Neural progenitor cell (in vitro differentiated cells): Measurements from ENCODE around the gene EOGT. TPM values are rescaled to one million over a fixed set of nuclear protein-coding genes. Genes with fewer than 3 reads are reported as not detected.

Experiments
- DNase-seq: peaks from one replicate; pipeline ENCODE4 v3.0.0-alpha.2; 2016; ENCODE audit warnings: low spot score
- H2AFZ ChIP-seq: fragments of 200-600 bp; sonication (generic); replicated peaks from 2 replicates; pipeline ENCODE4 v1.6.1; 2016; ENCODE audit warnings: antibody characterized with exemption
- H3F3A ChIP-seq: fragments of 200-600 bp; sonication (generic); 2 replicates; pipeline ENCODE4 v1.6.1; 2016; ENCODE audit warnings: antibody characterized with exemption, low read depth
- H3K27ac ChIP-seq: fragments of 200-600 bp; sonication (generic); 2 replicates; pipeline ENCODE4 v1.5.1; 2016; ENCODE audit warnings: mild to moderate bottlenecking
- H3K27me3 ChIP-seq: fragments of 200-600 bp; sonication (generic); 2 replicates; pipeline ENCODE4 v1.6.1; 2016; ENCODE audit warnings: mild to moderate bottlenecking, moderate library complexity
- H3K36me3 ChIP-seq: fragments of 200-600 bp; sonication (generic); 2 replicates; pipeline ENCODE4 v1.5.1; 2016
- H3K4me1 ChIP-seq: fragments of 200-600 bp; sonication (generic); 2 replicates; pipeline ENCODE4 v1.6.1; 2016; ENCODE audit warnings: mixed run types
- H3K4me2 ChIP-seq: fragments of 200-600 bp; sonication (generic); 2 replicates; pipeline ENCODE4 v1.6.1; 2016
- H3K4me3 ChIP-seq: fragments of 200-600 bp; sonication (generic); 2 replicates; pipeline ENCODE4 v1.5.1; 2016
- H3K79me2 ChIP-seq: fragments of 200-600 bp; sonication (generic); 2 replicates; pipeline ENCODE4 v1.6.1; 2016; ENCODE audit warnings: low read depth
- H3K9ac ChIP-seq: fragments of 200-600 bp; sonication (generic); 2 replicates; pipeline ENCODE4 v1.6.1; 2016
- H3K9me3 ChIP-seq: fragments of 200-600 bp; sonication (generic); 2 replicates; pipeline ENCODE4 v1.5.1; 2016; ENCODE audit warnings: low read depth
- H4K20me1 ChIP-seq: fragments of 200-600 bp; sonication (generic); 2 replicates; pipeline ENCODE4 v1.6.1; 2016; ENCODE audit warnings: low read depth
- H3K27ac Mint-ChIP-seq: 3 replicates; pipeline ENCODE4 v1.8.0; 2021; ENCODE audit warnings: mixed read lengths
- H3K27me3 Mint-ChIP-seq: 2 replicates; pipeline ENCODE4 v1.8.0; 2022; ENCODE audit warnings: low read depth, mild to moderate bottlenecking, inconsistent platforms, moderate library complexity, mixed read lengths; ENCODE audit not compliant: insufficient read depth
- H3K36me3 Mint-ChIP-seq: 3 replicates; pipeline ENCODE4 v1.8.0; 2021; ENCODE audit warnings: mixed read lengths
- H3K4me1 Mint-ChIP-seq: 3 replicates; pipeline ENCODE4 v1.8.0; 2021; ENCODE audit warnings: mixed read lengths
- H3K4me3 Mint-ChIP-seq: 3 replicates; pipeline ENCODE4 v1.8.0; 2021; ENCODE audit warnings: mild to moderate bottlenecking, moderate library complexity, mixed read lengths
- H3K9me3 Mint-ChIP-seq: 3 replicates; pipeline ENCODE4 v1.8.0; 2020; ENCODE audit warnings: mixed read lengths
- EZH2 ChIP-seq: fragments of 200-600 bp; sonication (generic); IDR thresholded peaks from 2 replicates; pipeline ENCODE4 v1.6.1; 2017; ENCODE audit warnings: antibody characterized with exemption, mild to moderate bottlenecking, moderate library complexity
- EZH2phosphoT487 ChIP-seq: fragments of 200-600 bp; sonication (generic); IDR thresholded peaks from 2 replicates; pipeline ENCODE4 v1.6.1; 2017; ENCODE audit warnings: antibody characterized with exemption
- total RNA-seq: library from RNA; depleted of rRNA; stranded (reverse); fragments of >200 nt; gene quantifications from 2 replicates; pipeline ENCODE4 v1.2.3, GENCODE V29; 2015; ENCODE audit warnings: low replicate concordance
- TF ChIP-seq, protein P1 (sequence below): fragments of 200-600 bp; sonication (generic); IDR thresholded peaks from 2 replicates; pipeline ENCODE4 v1.5.1; 2017; ENCODE audit warnings: antibody characterized with exemption, mild to moderate bottlenecking

The EOGT gene
- total RNA-seq, 1 donor from 2014 or later = 2.5 TPM

DNA sequence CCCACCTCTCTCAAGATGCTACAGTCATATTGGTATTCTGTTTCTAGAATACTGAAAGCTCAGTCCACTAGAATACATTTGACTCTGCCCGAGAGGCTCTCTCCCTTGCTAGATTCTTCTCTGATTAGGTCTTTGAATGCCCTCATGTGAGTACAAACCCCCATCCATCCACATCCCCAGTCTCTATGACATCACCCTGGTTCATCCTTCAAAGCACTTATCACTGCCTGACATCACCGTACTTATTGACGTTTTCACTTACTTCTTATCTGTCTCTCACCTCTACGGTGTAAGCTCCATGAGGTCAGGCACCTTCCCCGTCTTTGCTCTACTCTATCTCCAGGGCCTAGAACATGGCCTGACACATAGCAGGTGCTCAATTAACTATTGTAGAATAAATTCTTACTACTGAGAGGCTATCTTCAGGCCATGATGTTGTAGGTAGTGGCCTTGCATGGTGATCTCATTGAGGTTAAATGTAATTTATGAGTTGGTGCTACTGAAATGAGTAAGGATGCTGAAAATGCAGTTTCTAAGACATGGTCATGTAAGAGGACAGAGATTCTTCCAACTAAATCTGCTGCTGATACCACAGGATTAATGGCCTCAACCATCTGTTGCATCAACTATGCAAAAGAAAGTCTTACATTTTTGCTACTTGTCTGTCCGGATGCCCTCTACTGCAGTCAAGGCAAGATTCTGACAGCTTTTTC lies 26.8 kb downstream of the EOGT start:
- no peak for DNase-seq
- Histone ChIP-seq H3K27ac (no peak overlapping the region), H3K4me1 (no peaks in the 10 kb centered on the region), H3K4me2 (no peak overlapping the region), H3F3A (no peaks in the 10 kb centered on the region), H3K79me2 (no peaks in the 10 kb centered on the region), H3K27me3 (no peaks in the 10 kb centered on the region), H3K36me3 (no peaks in the 10 kb centered on the region), H3K9me3 (no peaks in the 10 kb centered on the region), H2AFZ (no peak overlapping the region), H4K20me1 (no peaks in the 10 kb centered on the region), H3K4me3 (no peak overlapping the region), H3K9ac (no peak overlapping the region)
- H3K4me3 Mint-ChIP-seq = no peak overlapping the region
- TF ChIP-seq, protein P1, sequence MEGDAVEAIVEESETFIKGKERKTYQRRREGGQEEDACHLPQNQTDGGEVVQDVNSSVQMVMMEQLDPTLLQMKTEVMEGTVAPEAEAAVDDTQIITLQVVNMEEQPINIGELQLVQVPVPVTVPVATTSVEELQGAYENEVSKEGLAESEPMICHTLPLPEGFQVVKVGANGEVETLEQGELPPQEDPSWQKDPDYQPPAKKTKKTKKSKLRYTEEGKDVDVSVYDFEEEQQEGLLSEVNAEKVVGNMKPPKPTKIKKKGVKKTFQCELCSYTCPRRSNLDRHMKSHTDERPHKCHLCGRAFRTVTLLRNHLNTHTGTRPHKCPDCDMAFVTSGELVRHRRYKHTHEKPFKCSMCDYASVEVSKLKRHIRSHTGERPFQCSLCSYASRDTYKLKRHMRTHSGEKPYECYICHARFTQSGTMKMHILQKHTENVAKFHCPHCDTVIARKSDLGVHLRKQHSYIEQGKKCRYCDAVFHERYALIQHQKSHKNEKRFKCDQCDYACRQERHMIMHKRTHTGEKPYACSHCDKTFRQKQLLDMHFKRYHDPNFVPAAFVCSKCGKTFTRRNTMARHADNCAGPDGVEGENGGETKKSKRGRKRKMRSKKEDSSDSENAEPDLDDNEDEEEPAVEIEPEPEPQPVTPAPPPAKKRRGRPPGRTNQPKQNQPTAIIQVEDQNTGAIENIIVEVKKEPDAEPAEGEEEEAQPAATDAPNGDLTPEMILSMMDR = no peak
- TF ChIP-seq EZH2 (no peak), EZH2phosphoT487 (no peak)
- H3K27ac Mint-ChIP-seq = no peak overlapping the region
- H3K9me3 Mint-ChIP-seq = peaks cover 1% of the 10 kb centered on the region
- peaks cover 3% of the 10 kb centered on the region for H3K4me1 Mint-ChIP-seq
- no peaks in the 10 kb centered on the region for H3K27me3 Mint-ChIP-seq
- peaks cover 18% of the 10 kb centered on the region for H3K36me3 Mint-ChIP-seq

- DNase-seq = no peak
- no peaks in the 10 kb centered on the region for H3K36me3 ChIP-seq
- no peak overlapping the region for H3K4me3 ChIP-seq
- Mint-ChIP-seq H3K36me3 (peaks cover 13% of the 10 kb centered on the region), H3K4me1 (peaks cover 3% of the 10 kb centered on the region), H3K27ac (no peak overlapping the region), H3K27me3 (no peaks in the 10 kb centered on the region), H3K9me3 (no peaks in the 10 kb centered on the region), H3K4me3 (no peak overlapping the region)
- TF ChIP-seq, protein P1 = no peak
- TF ChIP-seq EZH2phosphoT487 = no peak
- no peak for TF ChIP-seq EZH2
- no peaks in the 10 kb centered on the region for H3F3A ChIP-seq
- no peaks in the 10 kb centered on the region for H3K4me1 ChIP-seq
- no peaks in the 10 kb centered on the region for H3K27me3 ChIP-seq
- H2AFZ ChIP-seq = no peak overlapping the region
- no peak overlapping the region for H3K9ac ChIP-seq
- H3K27ac ChIP-seq = no peak overlapping the region
- H3K79me2 ChIP-seq = no peaks in the 10 kb centered on the region
- H4K20me1 ChIP-seq = no peaks in the 10 kb centered on the region
- no peaks in the 10 kb centered on the region for H3K9me3 ChIP-seq
- no peak overlapping the region for H3K4me2 ChIP-seq
Observed at GRCh38 chr3:68985146-68985790, 28.2 kb downstream of the EOGT start.

GRCh38 chr3:68984011-68984530 lies 29.4 kb downstream of the EOGT start:
- H3K4me1 Mint-ChIP-seq = peaks cover 3% of the 10 kb centered on the region
- DNase-seq = no peak
- H3K4me3 Mint-ChIP-seq = no peak overlapping the region
- H3K9ac ChIP-seq = no peak overlapping the region
- no peaks in the 10 kb centered on the region for H3K27me3 ChIP-seq
- H3K36me3 Mint-ChIP-seq = peaks cover 13% of the 10 kb centered on the region
- no peaks in the 10 kb centered on the region for H3K4me1 ChIP-seq
- no peak for TF ChIP-seq EZH2phosphoT487
- TF ChIP-seq, protein P1 = no peak
- no peak for TF ChIP-seq EZH2
- no peaks in the 10 kb centered on the region for H3F3A ChIP-seq
- H3K27ac Mint-ChIP-seq = no peak overlapping the region
- no peaks in the 10 kb centered on the region for H3K9me3 ChIP-seq
- no peaks in the 10 kb centered on the region for H4K20me1 ChIP-seq
- H3K9me3 Mint-ChIP-seq = no peaks in the 10 kb centered on the region
- no peaks in the 10 kb centered on the region for H3K79me2 ChIP-seq
- H3K27me3 Mint-ChIP-seq = no peaks in the 10 kb centered on the region
- H3K36me3 ChIP-seq = no peaks in the 10 kb centered on the region
- no peak overlapping the region for H3K4me2 ChIP-seq
- H3K27ac ChIP-seq = no peak overlapping the region
- H3K4me3 ChIP-seq = no peak overlapping the region
- H2AFZ ChIP-seq = peak overlapping the region; percentile 5
